GM12892 (cell line): ENCODE measurements around the gene PARP3.

ENCODE experiments used
- POLR2A ChIP-seq: IDR thresholded peaks from 2 replicates; pipeline ENCODE4 v1.6.1; 2011; ENCODE audit warnings: low read depth, low read length, control low read depth
- POLR2AphosphoS5 ChIP-seq: IDR thresholded peaks from 2 replicates; pipeline ENCODE4 v1.6.1; 2011; ENCODE audit warnings: low read depth, low read length, control low read depth
- TAF1 ChIP-seq: IDR thresholded peaks from 2 replicates; pipeline ENCODE4 v1.6.1; 2011; ENCODE audit warnings: low read depth, mild to moderate bottlenecking, control low read depth, low read length, borderline replicate concordance

DNA sequence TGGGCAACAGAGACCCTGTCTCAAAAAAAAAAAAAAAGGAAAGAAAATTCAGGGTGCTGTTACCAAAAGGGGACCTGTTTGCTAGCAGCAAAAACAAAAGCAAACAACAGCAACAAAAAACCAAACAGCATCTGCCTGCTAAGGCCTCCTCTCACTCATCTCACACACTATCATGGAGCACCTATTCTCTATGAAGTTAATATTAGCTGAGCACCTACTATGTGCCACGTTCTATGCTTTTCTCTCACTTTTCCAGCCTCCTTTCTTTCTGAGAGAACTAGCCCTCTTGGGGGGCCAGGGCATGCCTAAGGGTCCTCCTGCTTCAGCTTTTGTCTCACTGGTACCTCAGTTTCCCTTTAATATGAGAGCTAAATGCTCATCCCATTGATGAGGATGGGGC lies 12.6 kb downstream of the PARP3 start:
- TF ChIP-seq POLR2A: no peak
- no peak for TF ChIP-seq POLR2AphosphoS5
- TF ChIP-seq TAF1: no peak
